K562 (cell line): ENCODE data around the gene FKBP1B. TPM values are rescaled to one million over a fixed set of nuclear protein-coding genes. Genes with fewer than 3 reads are reported as not detected.

Experiments
- ATAC-seq: fragments of 200-7000 bp; cut with Tn5 transposase; 3 replicates; pipeline ENCODE4 v1.9.1; 2020; ENCODE audit warnings: moderate library complexity
- BruUV-seq: library from RNA; stranded (reverse); fragments of 400-500 nt; replicated peaks from 2 replicates; lab custom pipeline; 2021; lab: Mats Ljungman, UMichigan
- CTCF ChIA-PET: fragments of 300-600 bp; formaldehyde crosslinking; extraction: SDS; loops from one replicate; lab custom pipeline; 2021; ENCODE audit warnings: low intra/inter-chr PET ratio; lab: Yijun Ruan, JAX
- POLR2A ChIA-PET: fragments of 300-600, 350-650 bp; sonication (Branson Sonifier 250); formaldehyde crosslinking; extraction: SDS; loops from one replicate; lab custom pipeline; 2021; ENCODE audit warnings: antibody characterized with exemption, inconsistent platforms; lab: Yijun Ruan, JAX
- DNase-seq, 4 experiments: peaks; one replicate each; pipeline versions ENCODE4 v3.0.0 to v3.0.0-alpha.2; 2011 to 2018; ENCODE audit warnings: low spot score in 3 of 4, mixed read lengths in 3 of 4; ENCODE audit errors: extremely low read depth in 1 of 4
- FAIRE-seq: peaks from 2 replicates; lab custom pipeline; 2011; peaks lifted over from hg19 to GRCh38; lab: Jason Lieb, UNC
- H2AFZ ChIP-seq: 2 replicates; pipeline ENCODE4 v1.6.0; 2011; ENCODE audit warnings: low read depth, low read length, control low read depth, inconsistent platforms
- H3K27ac ChIP-seq: fragments of 200-600 bp; 3 replicates; pipeline ENCODE4 v1.8.0; 2011; ENCODE audit warnings: low read depth, mild to moderate bottlenecking, control low read depth, inconsistent platforms, low read length, moderate library complexity, mixed read lengths; ENCODE audit errors: extremely low read depth
- H3K27me3 ChIP-seq, 2 experiments: fragments of 300-600 bp in 1 of 2; 2 replicates in 1 of 2; 3 replicates in 1 of 2; pipeline versions ENCODE4 v1.6.0 to v1.8.0; 2011; ENCODE audit warnings: inconsistent platforms in 2 of 2, low read length in 2 of 2, mild to moderate bottlenecking in 1 of 2, mixed read lengths in 1 of 2, moderate library complexity in 1 of 2; ENCODE audit not compliant: control insufficient read depth in 2 of 2, insufficient read depth in 2 of 2
- H3K36me3 ChIP-seq: fragments of 300-600 bp; 3 replicates; pipeline ENCODE4 v1.8.0; 2011; ENCODE audit warnings: mild to moderate bottlenecking, low read length, inconsistent platforms; ENCODE audit not compliant: control insufficient read depth, insufficient read depth
- H3K4me1 ChIP-seq, 2 experiments: fragments of 200-600 bp in 1 of 2; replicated peaks in 1 of 2; 2 replicates in 1 of 2; 3 replicates in 1 of 2; pipeline versions ENCODE4 v1.5.1 to v1.8.0; 2011; ENCODE audit warnings: inconsistent platforms in 2 of 2, low read length in 2 of 2, mild to moderate bottlenecking in 1 of 2, mixed read lengths in 1 of 2, moderate library complexity in 1 of 2; ENCODE audit not compliant: control insufficient read depth in 2 of 2, insufficient read depth in 2 of 2
- H3K4me2 ChIP-seq: 2 replicates; pipeline ENCODE4 v1.6.1; 2011; ENCODE audit warnings: low read length, control low read depth, inconsistent platforms, mixed read lengths; ENCODE audit not compliant: insufficient read depth
- H3K4me3 ChIP-seq: fragments of 200-600 bp; sonication (generic), shearing (Covaris generic); 2 replicates; pipeline ENCODE4 v1.5.1; 2016; ENCODE audit warnings: control low read depth, inconsistent platforms
- H3K79me2 ChIP-seq: fragments of 200-600 bp; 3 replicates; pipeline ENCODE4 v1.8.0; 2011; ENCODE audit warnings: low read length, inconsistent platforms; ENCODE audit not compliant: control insufficient read depth, insufficient read depth
- H3K9ac ChIP-seq, 2 experiments: 2 replicates each; pipeline versions ENCODE4 v1.6.0 to v1.6.1; 2011; ENCODE audit warnings: low read depth in 2 of 2, low read length in 2 of 2, control low read depth in 1 of 2, inconsistent platforms in 1 of 2, mild to moderate bottlenecking in 1 of 2, mixed read lengths in 1 of 2; ENCODE audit not compliant: insufficient read depth in 1 of 2
- H3K9me1 ChIP-seq: one replicate; pipeline ENCODE4 v1.6.0; 2011; ENCODE audit warnings: inconsistent platforms, mild to moderate bottlenecking, low read length, moderate library complexity; ENCODE audit not compliant: control insufficient read depth, insufficient read depth
- H3K9me3 ChIP-seq: replicated peaks from 2 replicates; pipeline ENCODE4 v1.5.1; 2011; ENCODE audit warnings: low read depth, low read length, inconsistent platforms; ENCODE audit not compliant: control insufficient read depth, insufficient read depth
- H4K20me1 ChIP-seq: replicated peaks from 2 replicates; pipeline ENCODE4 v1.6.1; 2011; ENCODE audit warnings: low read length, inconsistent platforms, mixed read lengths; ENCODE audit not compliant: control insufficient read depth, insufficient read depth
- FOXA3 ChIP-seq, 2 experiments: fragments of 450-650 bp in 1 of 2; sonication (generic) in 1 of 2; formaldehyde crosslinking; IDR thresholded peaks in 1 of 2; conservative IDR thresholded peaks in 1 of 2; 2 replicates each; pipeline versions ENCODE4 v1.4.0 to v1.8.0; 2020 to 2022; ENCODE audit warnings: mild to moderate bottlenecking in 2 of 2, missing genetic modification reagents in 1 of 2
- FOXK2 ChIP-seq, 2 experiments: fragments of 450-650 bp; IDR thresholded peaks in 1 of 2; conservative IDR thresholded peaks in 1 of 2; 2 replicates each; pipeline ENCODE4 v1.6.1; 2016; ENCODE audit warnings: low read depth in 2 of 2, mild to moderate bottlenecking in 1 of 2
- HNRNPK ChIP-seq: fragments of 200-400 bp; formaldehyde crosslinking; IDR thresholded peaks from one replicate; pipeline ENCODE4 v1.6.1; 2018; ENCODE audit warnings: mild to moderate bottlenecking, low read depth, low read length; ENCODE audit not compliant: poor library complexity, severe bottlenecking
- IFI16 ChIP-seq: fragments of 250-450 bp; sonication (Bioruptor Pico); IDR thresholded peaks from 2 replicates; pipeline ENCODE4 v2.1.2; 2022; ENCODE audit warnings: mild to moderate bottlenecking, inconsistent platforms
- POLR2H ChIP-seq: IDR thresholded peaks from 2 replicates; pipeline ENCODE4 v1.6.1; 2016; ENCODE audit warnings: missing genetic modification characterization, low read depth, mild to moderate bottlenecking, control low read depth, missing compliant biosample characterization, moderate library complexity
- SIN3A ChIP-seq, 2 experiments: fragments of 150-350 bp in 1 of 2; IDR thresholded peaks; 2 replicates each; pipeline ENCODE4 v1.6.1; 2011 to 2016; ENCODE audit warnings: borderline replicate concordance in 2 of 2, low read depth in 2 of 2, low read length in 2 of 2, mild to moderate bottlenecking in 2 of 2, moderate library complexity in 2 of 2; ENCODE audit not compliant: control insufficient read depth in 1 of 2
- SMAD4 ChIP-seq: fragments of 250-450 bp; sonication (Bioruptor Pico); conservative IDR thresholded peaks from 2 replicates; pipeline ENCODE4 v1.8.0; 2021; ENCODE audit warnings: inconsistent platforms, mild to moderate bottlenecking, moderate library complexity
- ZNF274 ChIP-seq: IDR thresholded peaks from 2 replicates; pipeline ENCODE4 v1.6.1; 2011; ENCODE audit warnings: low read depth, mild to moderate bottlenecking, low read length, moderate library complexity, borderline replicate concordance
- WGBS: fragments of 100-300 bp; shearing (Covaris generic); methylation state at CpG from one replicate; pipeline ENCODE4 v1.1.6; 2016; ENCODE audit warnings: low coverage, mixed read lengths; ENCODE audit not compliant: insufficient coverage; ENCODE audit errors: missing lambda C conversion rate; 5-methylcytosine and 5-hydroxymethylcytosine counted together
- in situ Hi-C: fragments of 300-500 bp; cut with MboI; formaldehyde crosslinking; loops from 4 replicates; pipeline ENCODE4 v1.15.0; 2018; ENCODE audit warnings: inconsistent platforms, mixed read lengths
- intact Hi-C: fragments of 100-400 bp; cut with micrococcal nuclease; formaldehyde crosslinking; loops from 2 replicates; pipeline ENCODE4 v1.14.2; 2022
- polyA plus RNA-seq, 8 experiments: library from polyadenylated mRNA; depleted of rRNA in 4 of 8; stranded (reverse) in 5 of 8; unstranded in 3 of 8; fragments of >200 nt; fragmentation: Nextera tagmentation in 2 of 8; fragmentation: Illumina TruSeq in 1 of 8; extraction: Ambion mirVana in 2 of 8; extraction: Trizol in 1 of 8; gene quantifications; 2 replicates each; pipeline versions ENCODE4 v1.2.1 to v1.2.3, GENCODE V29; 2011 to 2014; ENCODE audit warnings: inconsistent platforms in 1 of 8, missing spikeins in 1 of 8
- total RNA-seq, 7 experiments: library from RNA; depleted of rRNA in 6 of 7; stranded (reverse); fragments of >200 nt in 6 of 7; fragmentation: Illumina TruSeq in 2 of 7; extraction: Trizol in 2 of 7; gene quantifications; 2 replicates each; pipeline versions ENCODE4 v1.2.1 to v1.2.3, GENCODE V29; 2011 to 2021; ENCODE audit warnings: low replicate concordance in 1 of 7
- TF ChIP-seq, protein P1 (sequence below): sonication (generic); formaldehyde crosslinking; IDR thresholded peaks from 2 replicates; pipeline ENCODE4 v1.9.0; 2022; ENCODE audit warnings: mild to moderate bottlenecking, missing genetic modification reagents
- TF ChIP-seq, protein P2 (sequence below): sonication (generic); formaldehyde crosslinking; IDR thresholded peaks from 2 replicates; pipeline ENCODE4 v1.8.0; 2022; ENCODE audit warnings: mild to moderate bottlenecking, missing genetic modification reagents
- TF ChIP-seq, protein P3 (sequence below): fragments of 250-450 bp; sonication (Bioruptor Pico); IDR thresholded peaks from 2 replicates; pipeline ENCODE4 v1.4.0; 2020; ENCODE audit warnings: borderline replicate concordance

FKBP1B gene
- total and polyA plus RNA-seq, 9 of the 15 experiments (the other 6 are each of a cell fraction or from before 2014, with no cell fraction given), result 0.58 to 9.4 (median 1.6) TPM

DNA sequence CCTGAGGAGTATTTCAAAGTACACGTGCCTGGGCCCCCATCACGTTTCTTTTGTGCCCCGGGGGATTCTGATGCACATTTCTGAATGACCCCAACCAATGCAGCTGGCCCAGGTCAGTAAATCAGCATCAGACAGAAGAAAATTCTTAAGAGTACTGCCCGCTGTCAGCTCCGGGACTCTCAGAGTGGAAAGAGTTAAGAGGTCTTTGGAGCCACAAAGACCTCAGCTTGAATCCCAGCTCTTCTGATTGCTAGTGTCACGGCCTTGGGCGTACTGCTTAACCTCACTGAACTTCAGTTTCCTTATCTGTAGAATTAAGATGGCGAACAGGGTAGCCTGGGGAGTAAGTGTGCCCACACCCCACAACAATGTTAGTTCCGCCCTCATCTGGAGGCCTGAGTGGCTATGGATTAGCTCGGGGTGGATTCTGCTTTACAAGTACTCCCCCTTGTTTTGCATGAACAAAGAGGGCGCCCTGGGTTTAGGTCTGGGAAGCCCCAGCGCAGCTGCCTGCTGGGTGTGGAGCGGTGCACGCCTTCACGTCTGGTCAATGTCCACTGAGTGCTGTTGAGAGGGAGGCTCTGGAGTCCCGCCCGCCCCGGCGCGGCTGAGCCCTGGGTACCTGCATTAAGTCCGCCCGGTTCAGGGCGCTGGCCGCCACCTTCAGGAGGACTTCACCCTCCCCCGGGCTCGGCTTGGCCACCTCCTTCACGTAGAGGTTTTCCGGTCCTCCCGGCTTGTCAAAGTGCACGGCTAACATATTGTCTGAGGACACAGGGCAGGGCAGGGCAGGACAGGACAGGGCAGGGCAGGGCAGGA, 34.2 kb downstream of the FKBP1B start:
- POLR2A ChIA-PET, result interaction anchor here (0.5 to 1.8 kb wide), 14 partner anchors 8 to 1103 kb away, joined by 3 to 12 read pairs (median 4); partner anchors contain the start of genes ATAD2B, NCOA1, SF3B6 and WDCP
- intact Hi-C loops (loop anchor here (1.0 to 2.0 kb wide), 6 partner anchors 39 to 299 kb away; partner anchors contain the start of genes ATAD2B, FAM228B and PFN4), in situ Hi-C loops (no loop called here)
- Histone ChIP-seq H2AFZ (peak overlapping the region; percentile 95), H3K4me3 (peak overlapping the region; percentile 58), H3K27me3 (no peaks in the 10 kb centered on the region), H3K4me2 (peak overlapping the region; percentile 89), H4K20me1 (no peaks in the 10 kb centered on the region), H3K36me3 (peaks cover 13% of the 10 kb centered on the region; the same call in 2 of the 3 replicates), H3K4me1 (peaks cover 12 to 18% of the 10 kb centered on the region in 2 experiments; a peak in 4 of 5 replicates), H3K9me3 (no peaks in the 10 kb centered on the region), H3K27ac (peak overlapping the region; percentile 75), H3K9ac (peak overlapping the region; percentile 77 to 94), H3K79me2 (no peaks in the 10 kb centered on the region; the same call in 2 of the 3 replicates), H3K9me1 (no peaks in the 10 kb centered on the region)
- ATAC-seq (peak; percentile 82), DNase-seq (peak; percentile 63 to 87 (median 74)), FAIRE-seq (peak; percentile 89)
- WGBS, result 4% methylated on average over 30 of the region's 30 CpGs
- CTCF ChIA-PET, result interaction anchor here (0.6 to 2.3 kb wide), 4 partner anchors 80 to 169 kb away, joined by 3 to 10 read pairs (median 6); partner anchors contain the start of gene ATAD2B
- BruUV-seq, result TSS peak; percentile 52
- TF ChIP-seq IFI16 (no peak), FOXK2 (conservative IDR thresholded peaks at IDR 0.05 in 1 of 2, IDR thresholded peaks at IDR 0.05 in 1 of 2; ENCODE audit: low read depth in 2 of 2) (peak; percentile 51 to 65; a peak in 2 of 4 replicates), ZNF274 (no peak), POLR2H (0 out of 2 replicates have a peak, but pooled peaks have one; percentile 8), FOXA3 (CRISPR knock-in tag; conservative IDR thresholded peaks at IDR 0.05 in 1 of 2, IDR thresholded peaks at IDR 0.05 in 1 of 2) (0 out of 4 replicates have a peak, but pooled peaks of 1 of the 2 experiments have one; percentile 25), SMAD4 (no peak), HNRNPK (no peak), SIN3A (IDR thresholded peaks at IDR 0.05; ENCODE audit: borderline replicate concordance in 2 of 2, control insufficient read depth in 1 of 2, low read depth in 2 of 2, low read length in 2 of 2) (0 out of 4 replicates have a peak, but pooled peaks of 1 of the 2 experiments have one; percentile 3)
- TF ChIP-seq, protein P1, sequence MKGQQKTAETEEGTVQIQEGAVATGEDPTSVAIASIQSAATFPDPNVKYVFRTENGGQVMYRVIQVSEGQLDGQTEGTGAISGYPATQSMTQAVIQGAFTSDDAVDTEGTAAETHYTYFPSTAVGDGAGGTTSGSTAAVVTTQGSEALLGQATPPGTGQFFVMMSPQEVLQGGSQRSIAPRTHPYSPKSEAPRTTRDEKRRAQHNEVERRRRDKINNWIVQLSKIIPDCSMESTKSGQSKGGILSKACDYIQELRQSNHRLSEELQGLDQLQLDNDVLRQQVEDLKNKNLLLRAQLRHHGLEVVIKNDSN, result no peak
- TF ChIP-seq, protein P2, sequence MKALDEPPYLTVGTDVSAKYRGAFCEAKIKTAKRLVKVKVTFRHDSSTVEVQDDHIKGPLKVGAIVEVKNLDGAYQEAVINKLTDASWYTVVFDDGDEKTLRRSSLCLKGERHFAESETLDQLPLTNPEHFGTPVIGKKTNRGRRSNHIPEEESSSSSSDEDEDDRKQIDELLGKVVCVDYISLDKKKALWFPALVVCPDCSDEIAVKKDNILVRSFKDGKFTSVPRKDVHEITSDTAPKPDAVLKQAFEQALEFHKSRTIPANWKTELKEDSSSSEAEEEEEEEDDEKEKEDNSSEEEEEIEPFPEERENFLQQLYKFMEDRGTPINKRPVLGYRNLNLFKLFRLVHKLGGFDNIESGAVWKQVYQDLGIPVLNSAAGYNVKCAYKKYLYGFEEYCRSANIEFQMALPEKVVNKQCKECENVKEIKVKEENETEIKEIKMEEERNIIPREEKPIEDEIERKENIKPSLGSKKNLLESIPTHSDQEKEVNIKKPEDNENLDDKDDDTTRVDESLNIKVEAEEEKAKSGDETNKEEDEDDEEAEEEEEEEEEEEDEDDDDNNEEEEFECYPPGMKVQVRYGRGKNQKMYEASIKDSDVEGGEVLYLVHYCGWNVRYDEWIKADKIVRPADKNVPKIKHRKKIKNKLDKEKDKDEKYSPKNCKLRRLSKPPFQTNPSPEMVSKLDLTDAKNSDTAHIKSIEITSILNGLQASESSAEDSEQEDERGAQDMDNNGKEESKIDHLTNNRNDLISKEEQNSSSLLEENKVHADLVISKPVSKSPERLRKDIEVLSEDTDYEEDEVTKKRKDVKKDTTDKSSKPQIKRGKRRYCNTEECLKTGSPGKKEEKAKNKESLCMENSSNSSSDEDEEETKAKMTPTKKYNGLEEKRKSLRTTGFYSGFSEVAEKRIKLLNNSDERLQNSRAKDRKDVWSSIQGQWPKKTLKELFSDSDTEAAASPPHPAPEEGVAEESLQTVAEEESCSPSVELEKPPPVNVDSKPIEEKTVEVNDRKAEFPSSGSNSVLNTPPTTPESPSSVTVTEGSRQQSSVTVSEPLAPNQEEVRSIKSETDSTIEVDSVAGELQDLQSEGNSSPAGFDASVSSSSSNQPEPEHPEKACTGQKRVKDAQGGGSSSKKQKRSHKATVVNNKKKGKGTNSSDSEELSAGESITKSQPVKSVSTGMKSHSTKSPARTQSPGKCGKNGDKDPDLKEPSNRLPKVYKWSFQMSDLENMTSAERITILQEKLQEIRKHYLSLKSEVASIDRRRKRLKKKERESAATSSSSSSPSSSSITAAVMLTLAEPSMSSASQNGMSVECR, result 0 out of 2 replicates have a peak, but pooled peaks have one; percentile 51
- TF ChIP-seq, protein P3, sequence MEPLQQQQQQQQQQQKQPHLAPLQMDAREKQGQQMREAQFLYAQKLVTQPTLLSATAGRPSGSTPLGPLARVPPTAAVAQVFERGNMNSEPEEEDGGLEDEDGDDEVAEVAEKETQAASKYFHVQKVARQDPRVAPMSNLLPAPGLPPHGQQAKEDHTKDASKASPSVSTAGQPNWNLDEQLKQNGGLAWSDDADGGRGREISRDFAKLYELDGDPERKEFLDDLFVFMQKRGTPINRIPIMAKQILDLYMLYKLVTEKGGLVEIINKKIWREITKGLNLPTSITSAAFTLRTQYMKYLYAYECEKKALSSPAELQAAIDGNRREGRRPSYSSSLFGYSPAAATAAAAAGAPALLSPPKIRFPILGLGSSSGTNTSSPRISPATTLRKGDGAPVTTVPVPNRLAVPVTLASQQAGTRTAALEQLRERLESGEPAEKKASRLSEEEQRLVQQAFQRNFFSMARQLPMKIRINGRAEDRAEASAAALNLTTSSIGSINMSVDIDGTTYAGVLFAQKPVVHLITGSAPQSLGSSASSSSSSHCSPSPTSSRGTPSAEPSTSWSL (CRISPR knock-in tag), result no peak
